Lower leg skin (tissue), 4 donors: Measurements from ENCODE around the gene TXNDC8. TPM values are rescaled to one million over a fixed set of nuclear protein-coding genes. Genes with fewer than 3 reads are reported as not detected.

Source experiments
- DNase-seq, 2 donors: peaks; one replicate each; pipeline ENCODE4 v3.0.0-alpha.2; 2019; ENCODE audit warnings: low spot score in 2 of 2
- H3K4me3 ChIP-seq: fragments of 200-600 bp; sonication (generic); 2 replicates; pipeline ENCODE4 v1.5.1; 2017; ENCODE audit warnings: mild to moderate bottlenecking, low read depth; ENCODE audit not compliant: poor library complexity, severe bottlenecking
- POLR2A ChIP-seq, 2 donors: fragments of 450-650 bp; IDR thresholded peaks; one replicate each; pipeline ENCODE4 v1.6.1; 2016 to 2017; ENCODE audit warnings: antibody characterized with exemption in 2 of 2, mild to moderate bottlenecking in 1 of 2, moderate library complexity in 1 of 2
- WGBS, 2 donors: methylation state at CpG; one replicate each; pipeline ENCODE4 v1.1.5; 2018; 5-methylcytosine and 5-hydroxymethylcytosine counted together
- intact Hi-C: fragments of 100-400 bp; cut with DNase I; formaldehyde crosslinking; loops from one replicate; pipeline ENCODE4 v1.15.0; 2023; ENCODE audit warnings: low total_unique reads
- total RNA-seq, 4 donors: library from RNA; depleted of rRNA; stranded (reverse); fragments of >200 nt; gene quantifications; one replicate each; pipeline ENCODE4 v1.1.0, GENCODE V29; 2016
- TF ChIP-seq, protein P1 (sequence below), 3 donors: fragments of 450-650 bp; IDR thresholded peaks; one replicate each; pipeline ENCODE4 v1.5.1; 2016; ENCODE audit warnings: antibody characterized with exemption in 3 of 3, mild to moderate bottlenecking in 3 of 3, moderate library complexity in 2 of 3

Gene TXNDC8
- total RNA-seq, 4 donors from 2014 or later = not detected

DNA sequence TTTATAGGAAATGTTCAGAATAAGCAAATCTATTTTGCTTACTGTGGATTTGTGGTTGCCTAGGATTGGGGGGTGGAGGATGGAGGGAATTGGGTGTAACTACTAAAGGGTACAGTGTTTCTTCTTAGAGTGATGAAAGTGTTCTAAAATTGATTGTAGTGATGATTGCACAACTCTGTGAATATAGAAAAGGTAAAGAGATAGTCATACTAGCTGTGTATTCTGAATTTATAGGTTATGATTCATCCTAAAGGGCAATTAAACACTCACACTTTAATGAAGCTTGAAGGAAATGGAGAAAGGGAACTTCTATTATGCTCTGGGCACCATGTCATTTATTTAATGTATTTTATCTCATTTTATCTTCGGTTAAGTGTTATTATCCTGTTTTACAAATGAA lies 9.9 kb downstream of the TXNDC8 start:
- intact Hi-C loops = no loop called here
- 63 to 68% methylated on average over 1 of the region's 1 CpG for WGBS, 2 donors
- DNase-seq = no peak
- no peak overlapping the region for H3K4me3 ChIP-seq
- no peak for TF ChIP-seq POLR2A (IDR thresholded peaks at IDR 0.05)
- TF ChIP-seq, protein P1, sequence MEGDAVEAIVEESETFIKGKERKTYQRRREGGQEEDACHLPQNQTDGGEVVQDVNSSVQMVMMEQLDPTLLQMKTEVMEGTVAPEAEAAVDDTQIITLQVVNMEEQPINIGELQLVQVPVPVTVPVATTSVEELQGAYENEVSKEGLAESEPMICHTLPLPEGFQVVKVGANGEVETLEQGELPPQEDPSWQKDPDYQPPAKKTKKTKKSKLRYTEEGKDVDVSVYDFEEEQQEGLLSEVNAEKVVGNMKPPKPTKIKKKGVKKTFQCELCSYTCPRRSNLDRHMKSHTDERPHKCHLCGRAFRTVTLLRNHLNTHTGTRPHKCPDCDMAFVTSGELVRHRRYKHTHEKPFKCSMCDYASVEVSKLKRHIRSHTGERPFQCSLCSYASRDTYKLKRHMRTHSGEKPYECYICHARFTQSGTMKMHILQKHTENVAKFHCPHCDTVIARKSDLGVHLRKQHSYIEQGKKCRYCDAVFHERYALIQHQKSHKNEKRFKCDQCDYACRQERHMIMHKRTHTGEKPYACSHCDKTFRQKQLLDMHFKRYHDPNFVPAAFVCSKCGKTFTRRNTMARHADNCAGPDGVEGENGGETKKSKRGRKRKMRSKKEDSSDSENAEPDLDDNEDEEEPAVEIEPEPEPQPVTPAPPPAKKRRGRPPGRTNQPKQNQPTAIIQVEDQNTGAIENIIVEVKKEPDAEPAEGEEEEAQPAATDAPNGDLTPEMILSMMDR (IDR thresholded peaks at IDR 0.05) = no peak

DNA sequence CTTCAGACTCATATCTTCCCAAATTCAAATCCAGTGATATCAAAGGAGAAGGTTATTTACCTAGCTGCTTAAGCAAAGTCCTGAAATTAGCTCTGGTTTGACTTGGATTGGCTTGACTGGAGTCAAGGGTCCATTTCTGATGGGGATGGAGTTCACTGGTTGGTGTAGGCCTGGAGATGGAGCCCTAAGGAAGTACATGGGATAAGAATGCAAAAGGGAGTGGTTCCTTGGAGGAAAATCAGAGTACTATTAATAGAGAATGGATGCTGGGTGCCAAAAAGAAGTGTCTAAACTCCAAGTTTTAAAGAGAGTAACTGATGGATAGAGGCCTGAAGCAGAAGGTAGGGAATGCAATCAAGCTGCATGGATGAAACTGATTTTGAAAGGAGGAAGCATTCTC lies 13.8 kb downstream of the TXNDC8 start:
- no peak for DNase-seq
- no peak for TF ChIP-seq POLR2A (IDR thresholded peaks at IDR 0.05)
- TF ChIP-seq, protein P1 (IDR thresholded peaks at IDR 0.05) = no peak
- no peak overlapping the region for H3K4me3 ChIP-seq
- intact Hi-C loops = no loop called here

DNA sequence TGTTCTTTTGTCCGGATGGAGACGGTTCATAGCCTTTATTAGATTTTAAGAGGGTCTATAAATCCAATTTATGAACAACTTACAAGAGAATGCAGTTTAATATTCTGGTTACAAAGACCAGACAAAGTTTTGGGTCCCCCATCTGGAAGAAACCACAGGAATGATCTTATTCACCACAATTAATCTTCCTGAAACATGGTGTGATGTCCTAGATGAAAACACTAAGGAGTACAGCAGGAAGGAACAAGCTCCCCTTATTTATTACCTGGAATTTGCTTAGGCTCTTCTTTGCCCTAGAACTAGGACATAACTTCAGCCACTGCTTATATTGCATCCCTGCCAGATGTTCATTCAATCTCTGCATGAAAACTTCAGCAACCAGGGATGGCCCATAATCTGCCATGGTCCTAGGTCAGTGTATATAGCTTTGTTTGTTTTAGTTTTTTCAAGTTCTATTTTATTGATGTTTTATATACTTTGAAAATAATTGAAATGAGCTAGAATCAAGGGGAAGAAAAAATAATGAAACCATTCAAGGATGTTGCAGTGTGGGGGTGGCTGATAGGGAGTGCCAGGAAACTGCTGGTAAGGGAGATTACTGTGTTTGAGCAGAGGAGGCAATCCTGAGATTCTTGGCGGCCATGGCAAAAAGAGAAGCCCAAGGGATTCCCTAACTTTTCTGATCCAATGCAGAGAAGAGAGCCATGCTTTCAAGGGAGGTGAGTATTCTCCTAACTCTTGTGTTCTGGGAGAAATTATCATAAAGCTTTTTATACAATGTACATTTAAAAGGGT lies 16.8 kb downstream of the TXNDC8 start:
- TF ChIP-seq, protein P1 (IDR thresholded peaks at IDR 0.05) = no peak
- TF ChIP-seq POLR2A (IDR thresholded peaks at IDR 0.05) = no peak
- no peak overlapping the region for H3K4me3 ChIP-seq
- intact Hi-C loops = no loop called here
- DNase-seq = no peak
- WGBS, 2 donors = 42 to 64% methylated on average over 3 of the region's 3 CpGs

DNA sequence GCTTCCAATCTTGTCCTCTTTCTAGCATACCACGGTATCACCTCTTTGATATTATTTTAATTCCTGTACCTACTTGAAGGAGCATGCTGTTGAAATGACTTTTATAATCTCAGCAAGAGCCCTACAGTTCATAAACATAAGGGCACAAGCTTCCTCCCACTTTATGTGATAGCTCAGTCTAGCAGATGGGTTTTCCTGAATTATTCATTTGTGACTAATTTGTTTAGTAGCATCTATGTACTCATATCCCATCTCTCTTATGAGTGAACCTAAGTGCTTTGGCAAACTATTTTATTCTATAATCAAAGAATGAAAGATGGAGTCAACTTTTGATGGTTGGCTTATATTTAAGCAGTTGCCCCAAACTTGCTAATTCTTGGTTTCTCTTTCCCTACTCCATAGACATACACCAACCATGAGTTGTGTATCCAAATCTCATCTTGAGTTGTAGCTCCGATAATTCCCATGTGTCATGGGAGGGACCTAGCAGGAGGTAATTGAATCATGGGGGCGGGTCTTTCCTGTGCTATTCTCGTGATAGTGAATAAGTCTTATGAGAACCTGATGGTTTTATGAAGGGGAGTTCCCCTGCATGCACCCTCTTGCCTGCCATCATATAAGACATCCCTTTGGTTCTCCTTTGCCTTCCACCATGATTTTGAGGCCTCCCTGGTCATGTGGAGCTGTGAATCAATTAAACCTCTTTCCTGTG lies 17.7 kb downstream of the TXNDC8 start:
- H3K4me3 ChIP-seq = no peak overlapping the region
- TF ChIP-seq, protein P1 (IDR thresholded peaks at IDR 0.05) = no peak
- no peak for TF ChIP-seq POLR2A (IDR thresholded peaks at IDR 0.05)
- no peak for DNase-seq
- whole genome bisulfite sequencing, 2 donors = 80 to 81% methylated on average over 4 of the region's 4 CpGs
- intact Hi-C loops = no loop called here

DNA sequence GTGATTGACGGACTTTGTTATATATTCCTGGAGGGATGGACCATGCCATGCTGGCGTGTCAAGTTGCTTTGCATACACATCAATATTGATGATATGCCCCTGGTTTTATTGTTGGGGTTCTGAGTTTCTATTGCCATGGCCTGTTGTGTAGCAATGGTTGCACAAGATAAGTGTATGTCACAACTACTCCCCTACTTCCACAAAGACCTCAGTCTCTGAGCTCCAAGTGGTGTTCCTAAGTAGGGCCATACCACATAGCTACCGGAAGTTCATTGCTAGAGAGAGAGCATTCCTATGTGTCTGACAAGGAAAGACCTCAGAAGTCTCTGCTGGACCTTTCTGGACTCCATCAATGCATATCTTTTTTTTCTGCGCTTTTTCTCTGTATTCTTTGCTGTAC lies 19.8 kb downstream of the TXNDC8 start:
- WGBS, 2 donors = 92 to 93% methylated on average over 4 of the region's 4 CpGs
- no peak overlapping the region for H3K4me3 ChIP-seq
- no peak for TF ChIP-seq POLR2A (IDR thresholded peaks at IDR 0.05)
- TF ChIP-seq, protein P1 (IDR thresholded peaks at IDR 0.05) = no peak
- DNase-seq = no peak
- intact Hi-C loops = no loop called here
